Hepatocyte (in vitro differentiated cells): ENCODE measurements around the gene NFYC. TPM values are rescaled to one million over a fixed set of nuclear protein-coding genes. Genes with fewer than 3 reads are reported as not detected.

Experiments
- DNase-seq: peaks from one replicate; pipeline ENCODE4 v3.0.0-alpha.2; 2016; ENCODE audit warnings: low spot score
- H2AFZ ChIP-seq: fragments of 200-600 bp; sonication (generic); 2 replicates; pipeline ENCODE4 v1.6.0; 2016; ENCODE audit warnings: antibody characterized with exemption, mild to moderate bottlenecking
- H3K27ac ChIP-seq: fragments of 200-600 bp; sonication (generic); 2 replicates; pipeline ENCODE4 v1.5.1; 2016; ENCODE audit warnings: mild to moderate bottlenecking
- H3K27me3 ChIP-seq: fragments of 200-600 bp; sonication (generic); 2 replicates; pipeline ENCODE4 v1.6.1; 2016
- H3K36me3 ChIP-seq: fragments of 200-600 bp; sonication (generic); replicated peaks from 2 replicates; pipeline ENCODE4 v1.5.1; 2016; ENCODE audit warnings: low read depth; ENCODE audit not compliant: insufficient read depth
- H3K4me1 ChIP-seq: fragments of 200-600 bp; sonication (generic); 2 replicates; pipeline ENCODE4 v1.5.1; 2016; ENCODE audit warnings: mild to moderate bottlenecking, moderate library complexity; ENCODE audit not compliant: insufficient read depth
- H3K4me2 ChIP-seq: fragments of 200-600 bp; sonication (generic); 2 replicates; pipeline ENCODE4 v1.6.0; 2016
- H3K4me3 ChIP-seq: fragments of 200-600 bp; sonication (generic); 2 replicates; pipeline ENCODE4 v1.5.1; 2016; ENCODE audit warnings: mild to moderate bottlenecking
- H3K79me2 ChIP-seq: fragments of 200-600 bp; sonication (generic); 2 replicates; pipeline ENCODE4 v1.6.0; 2017; ENCODE audit warnings: mild to moderate bottlenecking
- H3K9me2 ChIP-seq: fragments of 200-600 bp; sonication (generic); replicated peaks from 2 replicates; pipeline ENCODE4 v1.6.0; 2017; ENCODE audit warnings: mild to moderate bottlenecking; ENCODE audit not compliant: insufficient read depth
- H3K9me3 ChIP-seq: fragments of 200-600 bp; sonication (generic); 2 replicates; pipeline ENCODE4 v1.5.1; 2016; ENCODE audit warnings: low read depth, mild to moderate bottlenecking
- H4K20me1 ChIP-seq: fragments of 200-600 bp; sonication (generic); 2 replicates; pipeline ENCODE4 v1.6.0; 2016; ENCODE audit warnings: mild to moderate bottlenecking; ENCODE audit not compliant: insufficient read depth, poor library complexity, severe bottlenecking
- EZH2 ChIP-seq: fragments of 200-600 bp; sonication (generic); IDR thresholded peaks from 2 replicates; pipeline ENCODE4 v1.6.1; 2016; ENCODE audit warnings: antibody characterized with exemption, mild to moderate bottlenecking, borderline replicate concordance
- EZH2phosphoT487 ChIP-seq: fragments of 200-600 bp; sonication (generic); IDR thresholded peaks from one replicate; pipeline ENCODE4 v1.6.1; 2018; ENCODE audit warnings: antibody characterized with exemption, mild to moderate bottlenecking, low read depth, moderate library complexity; ENCODE audit not compliant: unreplicated experiment, severe bottlenecking
- WGBS: methylation state at CpG from one replicate; pipeline ENCODE4 v1.1.6; 2016; ENCODE audit warnings: low lambda C conversion rate; ENCODE audit errors: missing lambda C conversion rate; 5-methylcytosine and 5-hydroxymethylcytosine counted together
- polyA plus RNA-seq: library from polyadenylated mRNA; unstranded; fragments of >200 nt; fragmentation: Nextera tagmentation; extraction: Ambion mirVana; gene quantifications from 2 replicates; pipeline ENCODE4 v1.2.1, GENCODE V29; 2016
- total RNA-seq: library from RNA; depleted of rRNA; stranded (reverse); fragments of >200 nt; gene quantifications from 2 replicates; pipeline ENCODE4 v1.2.3, GENCODE V29; 2014
- TF ChIP-seq, protein P1 (sequence below): fragments of 200-600 bp; sonication (generic); IDR thresholded peaks from 2 replicates; pipeline ENCODE4 v1.5.1; 2016; ENCODE audit warnings: antibody characterized with exemption, mild to moderate bottlenecking; ENCODE audit not compliant: poor library complexity

NFYC gene
- total and polyA plus RNA-seq, 2 experiments from 2014 or later = 44.1 to 52.5 TPM

DNA sequence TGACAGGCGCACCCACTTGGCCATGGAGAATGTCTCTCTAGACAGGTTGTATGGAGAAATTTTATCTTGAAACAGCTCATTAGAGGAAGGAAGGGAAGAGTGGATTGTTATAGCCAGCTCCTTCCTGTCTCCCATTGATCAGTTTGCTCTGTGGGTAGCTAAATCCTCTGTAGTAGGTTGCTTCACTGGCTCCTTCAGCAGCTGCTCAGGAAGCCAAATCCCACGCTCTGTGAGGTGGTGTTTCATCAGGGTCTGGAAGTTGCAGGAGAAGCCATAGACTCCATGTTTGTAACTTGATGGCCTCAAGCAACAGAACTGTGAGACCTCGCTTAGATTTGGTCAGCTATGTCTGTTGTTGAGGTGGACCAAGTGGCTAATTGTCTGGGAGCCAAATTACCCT is 6.8 kb upstream of the NFYC start:
- Histone ChIP-seq H3K4me3 (no peak overlapping the region), H3K36me3 (no peaks in the 10 kb centered on the region), H3K9me3 (no peaks in the 10 kb centered on the region), H4K20me1 (no peaks in the 10 kb centered on the region), H3K4me1 (no peaks in the 10 kb centered on the region), H3K9me2 (no peaks in the 10 kb centered on the region), H3K79me2 (peaks cover 14% of the 10 kb centered on the region), H3K4me2 (no peak overlapping the region), H2AFZ (no peak overlapping the region), H3K27ac (no peak overlapping the region), H3K27me3 (no peaks in the 10 kb centered on the region)
- no peak for TF ChIP-seq EZH2
- WGBS = 93% methylated on average over 3 of the region's 3 CpGs
- no peak for DNase-seq

DNA sequence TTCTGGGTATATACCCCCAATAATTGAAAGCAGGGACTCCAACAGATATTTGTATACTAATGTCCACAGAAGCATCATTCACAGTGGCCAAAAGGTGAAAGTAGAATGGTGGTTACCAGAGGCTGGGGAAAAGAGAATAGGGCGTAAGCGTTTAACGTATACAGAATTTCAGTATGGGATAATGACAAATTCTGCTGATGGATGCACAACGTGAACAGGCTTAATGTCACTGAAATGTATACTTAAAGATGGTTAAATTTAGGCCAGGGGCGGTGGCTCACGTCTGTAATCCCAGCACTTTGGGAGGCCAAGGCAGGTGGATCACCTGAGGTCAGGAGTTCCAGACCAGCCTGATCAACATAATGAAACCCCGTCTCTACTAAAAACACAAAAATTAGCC is 4.4 kb upstream of the NFYC start:
- peaks cover 28% of the 10 kb centered on the region for H3K79me2 ChIP-seq
- TF ChIP-seq EZH2phosphoT487 (no peak), EZH2 (no peak)
- TF ChIP-seq, protein P1, sequence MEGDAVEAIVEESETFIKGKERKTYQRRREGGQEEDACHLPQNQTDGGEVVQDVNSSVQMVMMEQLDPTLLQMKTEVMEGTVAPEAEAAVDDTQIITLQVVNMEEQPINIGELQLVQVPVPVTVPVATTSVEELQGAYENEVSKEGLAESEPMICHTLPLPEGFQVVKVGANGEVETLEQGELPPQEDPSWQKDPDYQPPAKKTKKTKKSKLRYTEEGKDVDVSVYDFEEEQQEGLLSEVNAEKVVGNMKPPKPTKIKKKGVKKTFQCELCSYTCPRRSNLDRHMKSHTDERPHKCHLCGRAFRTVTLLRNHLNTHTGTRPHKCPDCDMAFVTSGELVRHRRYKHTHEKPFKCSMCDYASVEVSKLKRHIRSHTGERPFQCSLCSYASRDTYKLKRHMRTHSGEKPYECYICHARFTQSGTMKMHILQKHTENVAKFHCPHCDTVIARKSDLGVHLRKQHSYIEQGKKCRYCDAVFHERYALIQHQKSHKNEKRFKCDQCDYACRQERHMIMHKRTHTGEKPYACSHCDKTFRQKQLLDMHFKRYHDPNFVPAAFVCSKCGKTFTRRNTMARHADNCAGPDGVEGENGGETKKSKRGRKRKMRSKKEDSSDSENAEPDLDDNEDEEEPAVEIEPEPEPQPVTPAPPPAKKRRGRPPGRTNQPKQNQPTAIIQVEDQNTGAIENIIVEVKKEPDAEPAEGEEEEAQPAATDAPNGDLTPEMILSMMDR = no peak

DNA sequence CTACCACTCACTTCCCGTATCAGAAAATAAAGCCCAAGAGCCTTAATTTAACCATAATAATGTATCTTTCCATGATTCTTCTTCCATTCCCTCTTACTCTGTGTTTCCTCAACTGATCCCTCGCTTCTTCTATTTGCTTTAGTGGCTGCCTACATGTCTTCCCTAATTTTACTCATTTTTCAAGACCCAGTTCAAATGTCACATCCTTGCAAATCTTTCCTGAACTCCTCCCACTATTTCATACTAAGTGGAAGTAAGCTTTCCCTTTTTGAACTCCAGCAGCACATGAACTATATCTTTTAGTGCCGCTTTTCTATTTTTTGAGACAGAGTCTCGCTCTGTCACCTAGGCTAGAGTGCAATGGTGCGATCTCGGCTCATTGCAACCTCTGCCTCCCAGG is 3.8 kb upstream of the NFYC start:
- H3K27ac ChIP-seq = no peak overlapping the region
- H3K4me1 ChIP-seq = peaks cover 9% of the 10 kb centered on the region
- 99% methylated on average over 6 of the region's 6 CpGs for WGBS

More for the DNA sequence above, 4.4 kb upstream of the NFYC start:
- no peaks in the 10 kb centered on the region for H3K9me3 ChIP-seq
- no peaks in the 10 kb centered on the region for H4K20me1 ChIP-seq
- no peaks in the 10 kb centered on the region for H3K9me2 ChIP-seq
- H3K4me2 ChIP-seq = no peak overlapping the region
- DNase-seq = no peak
- WGBS = 95% methylated on average over 7 of the region's 7 CpGs
- H3K27me3 ChIP-seq = no peaks in the 10 kb centered on the region
- no peak overlapping the region for H3K27ac ChIP-seq
- no peaks in the 10 kb centered on the region for H3K36me3 ChIP-seq
- peaks cover 5% of the 10 kb centered on the region for H3K4me1 ChIP-seq
- no peak overlapping the region for H2AFZ ChIP-seq
- H3K4me3 ChIP-seq = no peak overlapping the region

DNA sequence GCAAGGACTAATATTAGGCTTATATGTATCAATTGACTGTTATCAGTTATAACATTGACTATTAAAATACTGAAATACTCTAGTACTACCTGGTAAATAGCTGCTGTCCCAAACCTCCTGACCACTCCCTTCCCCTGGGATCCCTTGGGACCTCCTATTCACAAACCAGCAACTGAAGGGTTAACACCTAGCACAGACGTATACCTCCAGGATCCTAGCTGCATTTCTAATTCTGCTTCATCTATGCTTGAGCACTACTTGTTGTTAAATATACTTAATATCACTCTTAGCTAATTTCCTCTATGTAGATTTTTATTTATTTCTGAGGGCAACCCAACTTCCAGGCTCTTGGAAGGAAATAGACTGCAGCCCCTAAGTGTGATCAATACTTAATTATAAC is 1.8 kb upstream of the NFYC start:
- H3K9me3 ChIP-seq = no peaks in the 10 kb centered on the region
- H2AFZ ChIP-seq = no peak overlapping the region
- no peak for DNase-seq
- no peak overlapping the region for H3K4me3 ChIP-seq
- no peaks in the 10 kb centered on the region for H3K36me3 ChIP-seq
- H4K20me1 ChIP-seq = peaks cover 9% of the 10 kb centered on the region
- WGBS = 38% methylated on average over 1 of the region's 1 CpG
- H3K27me3 ChIP-seq = no peaks in the 10 kb centered on the region
- H3K27ac ChIP-seq = no peak overlapping the region
- TF ChIP-seq, protein P1 = no peak
- TF ChIP-seq EZH2 (no peak), EZH2phosphoT487 (no peak)
- peaks cover 18% of the 10 kb centered on the region for H3K4me1 ChIP-seq
- H3K79me2 ChIP-seq = peaks cover 55% of the 10 kb centered on the region
- H3K9me2 ChIP-seq = no peaks in the 10 kb centered on the region
- peak overlapping the region; percentile 77 for H3K4me2 ChIP-seq

More for the DNA sequence above, 3.8 kb upstream of the NFYC start:
- Histone ChIP-seq H3K4me3 (no peak overlapping the region), H3K4me2 (no peak overlapping the region), H3K36me3 (no peaks in the 10 kb centered on the region), H4K20me1 (peaks cover 5% of the 10 kb centered on the region), H2AFZ (no peak overlapping the region), H3K9me3 (no peaks in the 10 kb centered on the region), H3K27me3 (no peaks in the 10 kb centered on the region), H3K9me2 (no peaks in the 10 kb centered on the region), H3K79me2 (peaks cover 34% of the 10 kb centered on the region)
- DNase-seq = no peak
- TF ChIP-seq, protein P1 = no peak
- TF ChIP-seq EZH2phosphoT487 (no peak), EZH2 (no peak)
